HL-60 (cell line): Measurements from ENCODE around the gene ACP1.
"Not testable (repeated sequence)": the region's sequence is repeated elsewhere in the genome, so short reads cannot be mapped to it uniquely, and the experiment has no call there.

Experiments
- DNase-seq, 2 experiments: peaks; one replicate each; pipeline ENCODE4 v3.0.0-alpha.2; 2010 to 2020; ENCODE audit warnings: low read depth in 1 of 2, low spot score in 1 of 2
- H3K27ac ChIP-seq: fragments of 250-450 bp; sonication (Bioruptor Pico); replicated peaks from 2 replicates; pipeline ENCODE4 v1.5.1; 2020; ENCODE audit warnings: mild to moderate bottlenecking, moderate library complexity
- H3K27me3 ChIP-seq: fragments of 250-450 bp; sonication (Bioruptor Pico); 2 replicates; pipeline ENCODE4 v1.5.1; 2021; ENCODE audit warnings: mild to moderate bottlenecking, moderate library complexity; ENCODE audit not compliant: insufficient read depth, poor library complexity, severe bottlenecking
- H3K4me3 ChIP-seq: replicated peaks from 2 replicates; pipeline ENCODE4 v1.5.1; 2011; ENCODE audit warnings: mild to moderate bottlenecking, control low read depth, low read length; ENCODE audit not compliant: insufficient read depth
- CTCF ChIP-seq: IDR thresholded peaks from one replicate; pipeline ENCODE4 v1.5.1; 2011; ENCODE audit warnings: low read length, control low read depth, inconsistent platforms; ENCODE audit not compliant: insufficient read depth
- GABPA ChIP-seq: IDR thresholded peaks from 2 replicates; pipeline ENCODE4 v1.6.1; 2012; ENCODE audit warnings: low read depth
- POLR2AphosphoS5 ChIP-seq: IDR thresholded peaks from 2 replicates; pipeline ENCODE4 v1.6.1; 2012; ENCODE audit warnings: low read depth
- REST ChIP-seq: IDR thresholded peaks from 2 replicates; pipeline ENCODE4 v1.6.1; 2012; ENCODE audit warnings: low read depth; ENCODE audit not compliant: insufficient replicate concordance
- SPI1 ChIP-seq: IDR thresholded peaks from 2 replicates; pipeline ENCODE4 v1.6.1; 2012; ENCODE audit warnings: low read depth, mild to moderate bottlenecking, borderline replicate concordance

ACP1 gene

GRCh38 chr2:313991-314390 is 49.2 kb downstream of the ACP1 start:
- DNase-seq: no peak
- Histone ChIP-seq H3K27ac (no peak overlapping the region), H3K4me3 (no peak overlapping the region), H3K27me3 (no peaks in the 10 kb centered on the region)
- no peak for TF ChIP-seq REST
- no peak for TF ChIP-seq POLR2AphosphoS5
- no peak for TF ChIP-seq SPI1
- TF ChIP-seq GABPA: no peak
- no peak for TF ChIP-seq CTCF

- Histone ChIP-seq H3K4me3 (no peak overlapping the region), H3K27me3 (no peaks in the 10 kb centered on the region), H3K27ac (no peak overlapping the region)
- no peak for TF ChIP-seq POLR2AphosphoS5
- no peak for TF ChIP-seq SPI1
- no peak for TF ChIP-seq REST
- TF ChIP-seq GABPA: no peak
- no peak for TF ChIP-seq CTCF
- DNase-seq: no peak
Measured at GRCh38 chr2:314561-315336, 50.0 kb downstream of the ACP1 start.

- H3K27ac ChIP-seq, H3K4me3 ChIP-seq, H3K27me3 ChIP-seq, DNase-seq: not testable (repeated sequence)
Measured at GRCh38 chr2:315925-316324, 51.2 kb downstream of the ACP1 start.

GRCh38 chr2:316381-316780 is 51.6 kb downstream of the ACP1 start:
- DNase-seq: no peak
- H3K27ac ChIP-seq: no peak overlapping the region
- TF ChIP-seq SPI1 (no peak), CTCF (no peak), GABPA (no peak), POLR2AphosphoS5 (no peak), REST (no peak)
- no peak overlapping the region for H3K4me3 ChIP-seq
- H3K27me3 ChIP-seq: no peaks in the 10 kb centered on the region
